GM12892 (cell line): ENCODE measurements around the gene RBM5.

Experiments
- DNase-seq: peaks from one replicate; pipeline ENCODE4 v3.0.0; 2011; ENCODE audit not compliant: insufficient read length
- FAIRE-seq: peaks from 2 replicates; lab custom pipeline; 2011; peaks lifted over from hg19 to GRCh38; lab: Jason Lieb, UNC
- POLR2A ChIP-seq: IDR thresholded peaks from 2 replicates; pipeline ENCODE4 v1.6.1; 2011; ENCODE audit warnings: low read depth, low read length, control low read depth
- POLR2AphosphoS5 ChIP-seq: IDR thresholded peaks from 2 replicates; pipeline ENCODE4 v1.6.1; 2011; ENCODE audit warnings: low read depth, low read length, control low read depth
- TAF1 ChIP-seq: IDR thresholded peaks from 2 replicates; pipeline ENCODE4 v1.6.1; 2011; ENCODE audit warnings: low read depth, mild to moderate bottlenecking, control low read depth, low read length, borderline replicate concordance

RBM5 gene

GRCh38 chr3:50167841-50168209 is 79.1 kb downstream of the RBM5 start:
- FAIRE-seq (no peak), DNase-seq (no peak)
- no peak for TF ChIP-seq POLR2AphosphoS5
- no peak for TF ChIP-seq TAF1
- no peak for TF ChIP-seq POLR2A

GRCh38 chr3:50168388-50168787 is 79.7 kb downstream of the RBM5 start:
- FAIRE-seq (no peak), DNase-seq (no peak)
- TF ChIP-seq POLR2AphosphoS5, result no peak
- TF ChIP-seq TAF1, result no peak
- no peak for TF ChIP-seq POLR2A
